ENCODE measurements around the gene BZW1. TPM values are rescaled to one million over a fixed set of nuclear protein-coding genes. Genes with fewer than 3 reads are reported as not detected.
"Not testable (repeated sequence)": the region's sequence is repeated elsewhere in the genome, so short reads cannot be mapped to it uniquely, and the experiment has no call there.

The BZW1 gene
- total and polyA plus RNA-seq, 5 donors from 2014 or later, result 181 to 261 (median 234) TPM

DNA sequence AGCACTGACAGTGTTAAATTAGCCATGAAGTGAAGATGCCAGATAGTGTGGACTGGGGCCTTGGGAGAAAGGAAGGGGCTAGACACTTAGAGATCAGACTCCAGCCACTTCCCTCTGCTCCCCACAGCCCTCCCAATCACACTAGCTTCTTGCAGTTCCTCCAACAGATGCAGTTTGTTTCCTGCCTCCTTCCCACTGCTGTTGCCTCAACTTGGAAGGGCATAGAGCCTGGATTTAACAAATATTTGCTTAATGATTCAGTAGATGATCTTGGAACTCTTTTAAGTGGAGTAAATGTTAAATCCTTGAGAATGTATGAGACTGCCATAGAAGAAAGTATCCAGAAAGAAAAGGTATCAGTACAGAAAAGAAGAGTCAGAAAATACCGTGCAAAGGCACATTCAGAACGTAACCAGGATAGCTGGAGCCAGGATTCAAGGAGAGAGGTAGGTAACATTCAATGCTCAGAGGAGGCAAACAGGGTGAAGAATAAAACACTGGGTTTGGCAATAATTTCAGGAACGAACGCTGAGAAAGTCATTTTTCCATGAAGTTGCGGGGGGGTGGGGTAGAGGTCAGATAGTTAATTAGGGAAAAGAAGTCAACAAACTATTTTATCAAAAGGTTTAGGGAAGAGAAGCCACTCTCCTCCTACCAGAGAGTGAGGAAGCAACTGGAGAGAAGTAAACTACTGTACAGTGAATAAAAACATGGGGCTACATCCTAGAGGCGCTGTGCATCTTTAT, 1.3 kb upstream of the BZW1 start:
- Histone ChIP-seq H3K4me1 (ENCODE audit: control insufficient read depth, insufficient read depth, low read length, poor library complexity, severe bottlenecking) (peaks cover 35% of the 10 kb centered on the region), H3K36me3 (ENCODE audit: control insufficient read depth, insufficient read depth, low read length) (peaks cover 23% of the 10 kb centered on the region), H3K27me3 (ENCODE audit: control insufficient read depth, insufficient read depth, low read length) (no peaks in the 10 kb centered on the region), H3K27ac (ENCODE audit: insufficient read depth, low read length, poor library complexity, severe bottlenecking) (peak overlapping the region; percentile 98), H3K9me3 (ENCODE audit: control insufficient read depth in 2 of 2, low read length in 2 of 2) (no peaks in the 10 kb centered on the region), H3K4me3 (ENCODE audit: low read depth, low read length) (peak overlapping the region; percentile 81)
- Mint-ChIP-seq H3K9me3 (no peaks in the 10 kb centered on the region), H3K27ac (peak overlapping the region; percentile 18 to 99 (median 96)), H3K4me3 (peak overlapping the region; percentile 88 to 100 (median 99)), H3K36me3 (peaks cover 10% of the 10 kb centered on the region), H3K27me3 (peaks cover 10% of the 10 kb centered on the region), H3K4me1 (peaks cover 11 to 45% (median 33%) of the 10 kb centered on the region in 4 donors)
- no peak for ATAC-seq (ENCODE audit: low read depth in 2 of 2)
- no peak for DNase-seq

GRCh38 chr2:200810998-200811332, 745 bp upstream of the BZW1 start:
- no peak for ATAC-seq (ENCODE audit: low read depth in 2 of 2)
- Histone ChIP-seq H3K27me3 (ENCODE audit: control insufficient read depth, insufficient read depth, low read length) (no peaks in the 10 kb centered on the region), H3K36me3 (ENCODE audit: control insufficient read depth, insufficient read depth, low read length) (peaks cover 28% of the 10 kb centered on the region), H3K4me1 (ENCODE audit: control insufficient read depth, insufficient read depth, low read length, poor library complexity, severe bottlenecking) (peaks cover 35% of the 10 kb centered on the region), H3K9me3 (ENCODE audit: control insufficient read depth in 2 of 2, low read length in 2 of 2) (no peaks in the 10 kb centered on the region), H3K27ac (ENCODE audit: insufficient read depth, low read length, poor library complexity, severe bottlenecking) (peak overlapping the region; percentile 98), H3K4me3 (ENCODE audit: low read depth, low read length) (peak overlapping the region; percentile 81)
- peaks cover 15% of the 10 kb centered on the region for H3K36me3 Mint-ChIP-seq
- H3K27ac Mint-ChIP-seq, result peak overlapping the region; percentile 52 to 99 (median 96)
- peaks cover 5% of the 10 kb centered on the region for H3K27me3 Mint-ChIP-seq
- no peak for DNase-seq
- no peaks in the 10 kb centered on the region for H3K9me3 Mint-ChIP-seq
- peaks cover 11 to 50% (median 38%) of the 10 kb centered on the region in 4 donors for H3K4me1 Mint-ChIP-seq
- H3K4me3 Mint-ChIP-seq, result peak overlapping the region; percentile 88 to 100 (median 99)

DNA sequence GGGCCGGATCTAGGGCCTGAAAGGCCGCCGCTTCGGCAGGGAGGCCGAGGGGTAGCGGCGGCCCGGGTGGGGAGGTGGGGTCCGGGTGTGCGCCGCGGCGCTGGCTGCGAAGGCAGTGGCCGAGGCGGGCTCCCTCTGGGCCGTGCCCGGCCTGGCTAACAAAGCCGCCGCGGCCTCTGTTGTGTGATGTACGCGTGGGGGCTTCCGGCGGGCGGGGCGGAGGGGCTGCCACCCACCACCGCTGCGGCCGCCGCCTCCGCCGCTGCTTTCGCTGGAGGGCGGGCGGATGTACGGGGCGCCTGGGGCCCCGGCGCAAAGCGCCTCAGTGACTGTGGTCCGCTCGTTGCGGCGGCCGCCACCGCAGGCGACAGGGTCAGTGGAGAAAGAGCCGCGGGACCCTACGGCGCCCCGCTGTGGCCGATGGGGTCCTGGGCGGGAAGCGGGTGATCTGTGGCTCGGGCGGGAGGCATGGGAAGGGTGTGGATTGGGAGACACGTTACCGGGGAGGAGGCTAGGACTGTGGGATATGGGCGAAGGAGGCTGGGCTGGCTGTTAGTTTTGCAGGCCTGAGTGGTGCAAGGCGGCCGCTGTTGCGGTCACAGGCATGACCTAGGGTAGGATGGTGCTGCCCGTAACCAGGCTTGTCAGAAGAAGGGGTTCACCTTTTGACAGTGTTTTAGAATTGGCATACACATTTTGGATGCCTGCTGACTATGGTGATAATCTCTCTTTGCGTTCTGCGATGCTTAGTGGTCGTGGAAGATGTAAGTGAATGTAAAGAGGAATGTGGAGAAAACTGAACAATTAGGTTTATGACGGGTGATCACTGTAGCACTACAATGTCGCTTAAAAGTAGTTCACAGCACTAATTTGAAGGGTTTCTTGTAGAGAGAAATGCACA, 662 bp downstream of the BZW1 start:
- ATAC-seq (ENCODE audit: low read depth in 2 of 2), result peak; percentile 31 to 38

DNA sequence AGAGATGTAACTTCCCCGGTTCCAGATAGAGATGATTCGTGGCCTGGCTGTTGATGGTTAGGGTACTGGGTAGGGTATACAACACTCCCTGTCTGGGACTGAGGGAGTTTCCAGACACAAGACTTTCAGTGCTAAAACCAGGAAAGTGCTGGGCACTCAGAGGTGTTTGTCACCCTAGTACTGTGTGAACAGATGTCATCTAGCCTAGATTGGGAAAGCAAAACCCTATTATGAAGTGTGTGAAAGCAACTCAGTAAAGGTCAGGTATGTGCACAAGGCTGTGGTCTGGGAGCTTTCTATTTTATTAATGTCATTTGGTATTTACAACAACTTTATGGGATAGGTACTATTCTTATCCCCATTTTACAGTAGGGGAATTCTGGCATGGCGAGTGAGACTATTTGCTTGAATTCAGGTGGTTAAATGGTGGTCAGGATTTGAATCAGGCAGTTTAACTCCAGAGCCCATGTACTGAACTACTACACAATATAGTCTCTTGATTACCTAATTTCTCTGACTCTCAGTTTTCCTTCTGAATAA, 2.6 kb downstream of the BZW1 start:
- no peak for DNase-seq
- Histone ChIP-seq H3K36me3 (ENCODE audit: control insufficient read depth, insufficient read depth, low read length) (peaks cover 62% of the 10 kb centered on the region), H3K9me3 (ENCODE audit: control insufficient read depth in 2 of 2, low read length in 2 of 2) (no peaks in the 10 kb centered on the region), H3K4me1 (ENCODE audit: control insufficient read depth, insufficient read depth, low read length, poor library complexity, severe bottlenecking) (peaks cover 35% of the 10 kb centered on the region), H3K27ac (ENCODE audit: insufficient read depth, low read length, poor library complexity, severe bottlenecking) (peak overlapping the region; percentile 98), H3K27me3 (ENCODE audit: control insufficient read depth, insufficient read depth, low read length) (no peaks in the 10 kb centered on the region), H3K4me3 (ENCODE audit: low read depth, low read length) (peak overlapping the region; percentile 81)
- H3K4me1 Mint-ChIP-seq, result peaks cover 18 to 64% (median 46%) of the 10 kb centered on the region in 4 donors
- peaks cover 42% of the 10 kb centered on the region for H3K36me3 Mint-ChIP-seq
- no peaks in the 10 kb centered on the region for H3K9me3 Mint-ChIP-seq
- H3K27ac Mint-ChIP-seq, result peak overlapping the region; percentile 2 to 60 (median 53)
- peak overlapping the region; percentile 66 to 80 (median 76) for H3K4me3 Mint-ChIP-seq
- no peak for ATAC-seq (ENCODE audit: low read depth in 2 of 2)
- peaks cover 5% of the 10 kb centered on the region for H3K27me3 Mint-ChIP-seq

More for the DNA sequence above, 662 bp downstream of the BZW1 start:
- H3K36me3 Mint-ChIP-seq, result peaks cover 27% of the 10 kb centered on the region
- peak overlapping the region; percentile 98 for H3K27ac ChIP-seq (ENCODE audit: insufficient read depth, low read length, poor library complexity, severe bottlenecking)
- H3K9me3 Mint-ChIP-seq, result no peaks in the 10 kb centered on the region
- peak overlapping the region; percentile 96 to 100 (median 99) for H3K27ac Mint-ChIP-seq
- peak overlapping the region; percentile 88 to 100 (median 99) for H3K4me3 Mint-ChIP-seq
- H3K9me3 ChIP-seq (ENCODE audit: control insufficient read depth in 2 of 2, low read length in 2 of 2), result no peaks in the 10 kb centered on the region
- H3K4me1 Mint-ChIP-seq, result peaks cover 18 to 56% (median 43%) of the 10 kb centered on the region in 4 donors
- peaks cover 5% of the 10 kb centered on the region for H3K27me3 Mint-ChIP-seq
- peaks cover 42% of the 10 kb centered on the region for H3K36me3 ChIP-seq (ENCODE audit: control insufficient read depth, insufficient read depth, low read length)
- H3K4me1 ChIP-seq (ENCODE audit: control insufficient read depth, insufficient read depth, low read length, poor library complexity, severe bottlenecking), result peaks cover 35% of the 10 kb centered on the region
- peak overlapping the region; percentile 81 for H3K4me3 ChIP-seq (ENCODE audit: low read depth, low read length)
- peak in 2 of 3 donors; percentile 61 to 79 for DNase-seq
- H3K27me3 ChIP-seq (ENCODE audit: control insufficient read depth, insufficient read depth, low read length), result no peaks in the 10 kb centered on the region

DNA sequence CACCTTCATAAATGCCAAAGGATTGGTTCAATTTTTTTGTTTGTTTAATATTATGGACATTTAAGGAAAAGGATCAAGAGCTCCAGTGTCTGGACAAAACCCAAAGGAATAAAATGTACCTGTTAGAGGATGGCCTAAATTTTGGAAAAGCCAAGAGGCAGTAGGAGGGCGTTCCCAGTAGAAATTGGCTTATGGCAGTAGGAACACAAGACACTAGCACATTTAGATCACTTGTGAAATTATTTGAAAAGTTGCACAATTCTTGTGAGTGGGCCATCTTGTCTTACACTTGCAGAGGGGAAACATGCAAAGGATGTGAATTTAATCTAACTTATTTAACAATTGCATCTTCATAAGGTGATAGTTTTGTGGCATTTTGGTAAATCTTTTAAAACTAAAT, 3.2 kb downstream of the BZW1 start:
- DNase-seq (no peak), ATAC-seq (ENCODE audit: low read depth in 2 of 2) (no peak)
- Mint-ChIP-seq H3K4me3 (peak overlapping the region in 2 of 4 donors; percentile 73 to 79), H3K36me3 (peaks cover 42% of the 10 kb centered on the region), H3K4me1 (peaks cover 18 to 64% (median 46%) of the 10 kb centered on the region in 4 donors), H3K27me3 (peaks cover 5% of the 10 kb centered on the region), H3K27ac (peak overlapping the region in 2 of 3 donors; percentile 2 to 60), H3K9me3 (no peaks in the 10 kb centered on the region)
- peak overlapping the region; percentile 81 for H3K4me3 ChIP-seq (ENCODE audit: low read depth, low read length)
- H3K36me3 ChIP-seq (ENCODE audit: control insufficient read depth, insufficient read depth, low read length), result peaks cover 68% of the 10 kb centered on the region
- peaks cover 35% of the 10 kb centered on the region for H3K4me1 ChIP-seq (ENCODE audit: control insufficient read depth, insufficient read depth, low read length, poor library complexity, severe bottlenecking)
- no peaks in the 10 kb centered on the region for H3K9me3 ChIP-seq (ENCODE audit: control insufficient read depth in 2 of 2, low read length in 2 of 2)
- peak overlapping the region; percentile 98 for H3K27ac ChIP-seq (ENCODE audit: insufficient read depth, low read length, poor library complexity, severe bottlenecking)
- no peaks in the 10 kb centered on the region for H3K27me3 ChIP-seq (ENCODE audit: control insufficient read depth, insufficient read depth, low read length)

GRCh38 chr2:200818732-200819131, 7.0 kb downstream of the BZW1 start:
- H3K27ac Mint-ChIP-seq; H3K4me3 ChIP-seq (ENCODE audit: low read depth, low read length); DNase-seq; H3K9me3 ChIP-seq (ENCODE audit: control insufficient read depth in 2 of 2, low read length in 2 of 2); H3K4me3 Mint-ChIP-seq; H3K27ac ChIP-seq (ENCODE audit: insufficient read depth, low read length, poor library complexity, severe bottlenecking); H3K27me3 Mint-ChIP-seq; ATAC-seq (ENCODE audit: low read depth in 2 of 2); H3K27me3 ChIP-seq (ENCODE audit: control insufficient read depth, insufficient read depth, low read length); H3K9me3 Mint-ChIP-seq: not testable (repeated sequence)
- peaks cover 10% of the 10 kb centered on the region for H3K4me1 ChIP-seq (ENCODE audit: control insufficient read depth, insufficient read depth, low read length, poor library complexity, severe bottlenecking)
- Mint-ChIP-seq H3K4me1 (peaks cover 23 to 42% (median 33%) of the 10 kb centered on the region in 4 donors), H3K36me3 (peaks cover 61% of the 10 kb centered on the region)
- H3K36me3 ChIP-seq (ENCODE audit: control insufficient read depth, insufficient read depth, low read length), result peaks cover 84% of the 10 kb centered on the region

GRCh38 chr2:200820573-200821234, 9.0 kb downstream of the BZW1 start:
- H3K36me3 Mint-ChIP-seq, result peaks cover 48% of the 10 kb centered on the region
- peaks cover 71% of the 10 kb centered on the region for H3K36me3 ChIP-seq (ENCODE audit: control insufficient read depth, insufficient read depth, low read length)
- peak overlapping the region in 2 of 3 donors; percentile 8 to 23 for H3K27ac Mint-ChIP-seq
- no peak for ATAC-seq (ENCODE audit: low read depth in 2 of 2)
- no peaks in the 10 kb centered on the region for H3K9me3 Mint-ChIP-seq
- no peaks in the 10 kb centered on the region for H3K9me3 ChIP-seq (ENCODE audit: control insufficient read depth in 2 of 2, low read length in 2 of 2)
- no peak overlapping the region for H3K4me3 Mint-ChIP-seq
- no peak overlapping the region for H3K4me3 ChIP-seq (ENCODE audit: low read depth, low read length)
- DNase-seq, result no peak
- no peak overlapping the region for H3K27ac ChIP-seq (ENCODE audit: insufficient read depth, low read length, poor library complexity, severe bottlenecking)
- H3K27me3 Mint-ChIP-seq, result no peaks in the 10 kb centered on the region
- H3K4me1 Mint-ChIP-seq, result peaks cover 12 to 27% (median 15%) of the 10 kb centered on the region in 4 donors
- H3K27me3 ChIP-seq (ENCODE audit: control insufficient read depth, insufficient read depth, low read length), result no peaks in the 10 kb centered on the region
- no peaks in the 10 kb centered on the region for H3K4me1 ChIP-seq (ENCODE audit: control insufficient read depth, insufficient read depth, low read length, poor library complexity, severe bottlenecking)

All from CD4-positive, CD25-positive, alpha-beta regulatory T cell (primary cell).